Colonic mucosa (tissue), 4 donors: ENCODE data around the gene SIAH2. TPM values are rescaled to one million over a fixed set of nuclear protein-coding genes. Genes with fewer than 3 reads are reported as not detected.
A peak's percentile ranks its signal among the peaks of the same experiment; 100 is the strongest.

Experiments used
- DNase-seq: peaks from one replicate; pipeline ENCODE4 v3.0.0-alpha.2; 2020
- H3K27ac ChIP-seq: fragments of 200-600 bp; one replicate; pipeline ENCODE4 v1.8.0; 2021
- H3K27me3 ChIP-seq: fragments of 200-600 bp; one replicate; pipeline ENCODE4 v1.8.0; 2021
- H3K36me3 ChIP-seq: fragments of 200-600 bp; one replicate; pipeline ENCODE4 v1.8.0; 2021
- H3K4me1 ChIP-seq: fragments of 200-600 bp; one replicate; pipeline ENCODE4 v1.8.0; 2021; ENCODE audit warnings: mild to moderate bottlenecking
- H3K4me3 ChIP-seq: fragments of 200-600 bp; one replicate; pipeline ENCODE4 v1.8.0; 2021
- H3K9ac ChIP-seq, 2 donors: one replicate each; pipeline ENCODE4 v1.7.0; 2013; ENCODE audit warnings: control low read depth in 2 of 2, low read depth in 2 of 2, low read length in 2 of 2
- H3K9me3 ChIP-seq: fragments of 200-600 bp; one replicate; pipeline ENCODE4 v1.8.0; 2021
- intact Hi-C: fragments of 100-400 bp; cut with DNase I; formaldehyde crosslinking; loops from one replicate; pipeline ENCODE4 v1.14.1; 2022
- total RNA-seq, 2 donors: library from RNA; stranded (reverse); fragmentation: NEBNext Ultra II Directional in 1 of 2; extraction: Animal tissue kit (Norgen Biotek cat#: 25700) in 1 of 2; gene quantifications; one replicate each; pipeline ENCODE4 v1.2.1, GENCODE V29; 2021
- TF ChIP-seq, protein P1 (sequence below): fragments of 200-600 bp; IDR thresholded peaks from one replicate; pipeline ENCODE4 v1.8.0; 2022; ENCODE audit warnings: antibody characterized with exemption, mild to moderate bottlenecking
- donor health status: healthy.
- donor health status: DM: no; HTN: no; CAD: no.
- donor health status: DM: no; HTN: no; CAD: no.

SIAH2 gene
- total RNA-seq, 2 donors from 2014 or later = 27.9 to 33.8 TPM

DNA sequence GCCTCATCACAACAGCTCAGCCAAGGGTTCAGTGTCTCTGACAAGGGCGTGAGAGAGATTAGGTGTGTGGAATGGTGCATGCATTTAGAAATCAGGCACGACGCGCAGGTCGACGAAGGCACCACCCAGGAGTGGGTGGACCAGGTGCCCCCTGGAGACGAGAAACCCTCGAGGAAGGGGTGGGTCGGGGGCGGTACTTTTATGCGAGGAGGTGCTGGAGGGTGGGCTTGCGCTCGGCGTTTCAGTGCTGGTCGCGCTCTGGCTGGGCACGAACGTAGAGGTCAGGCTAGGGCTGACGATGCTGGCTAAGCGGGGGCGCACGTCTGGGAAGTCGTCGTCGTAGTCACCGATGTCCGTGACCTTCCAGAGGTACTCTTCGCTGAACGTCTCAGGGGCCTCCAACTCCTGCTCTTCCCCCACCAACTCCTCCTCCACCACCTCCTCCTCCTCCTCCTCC is 59.6 kb downstream of the SIAH2 start:
- peak overlapping the region; percentile 56 for H3K4me3 ChIP-seq
- H3K9me3 ChIP-seq = no peaks in the 10 kb centered on the region
- peak overlapping the region; percentile 63 for H3K27ac ChIP-seq
- H3K36me3 ChIP-seq = no peaks in the 10 kb centered on the region
- peaks cover 3% of the 10 kb centered on the region for H3K4me1 ChIP-seq
- peak overlapping the region; percentile 81 to 85 for H3K9ac ChIP-seq
- peak; percentile 55 for DNase-seq
- intact Hi-C loops = loop anchor here (10.0 kb wide), 2 partner anchors 99 to 159 kb away; partner anchors contain the start of genes EIF2A, SELENOT and SERP1
- no peaks in the 10 kb centered on the region for H3K27me3 ChIP-seq
- TF ChIP-seq, protein P1, sequence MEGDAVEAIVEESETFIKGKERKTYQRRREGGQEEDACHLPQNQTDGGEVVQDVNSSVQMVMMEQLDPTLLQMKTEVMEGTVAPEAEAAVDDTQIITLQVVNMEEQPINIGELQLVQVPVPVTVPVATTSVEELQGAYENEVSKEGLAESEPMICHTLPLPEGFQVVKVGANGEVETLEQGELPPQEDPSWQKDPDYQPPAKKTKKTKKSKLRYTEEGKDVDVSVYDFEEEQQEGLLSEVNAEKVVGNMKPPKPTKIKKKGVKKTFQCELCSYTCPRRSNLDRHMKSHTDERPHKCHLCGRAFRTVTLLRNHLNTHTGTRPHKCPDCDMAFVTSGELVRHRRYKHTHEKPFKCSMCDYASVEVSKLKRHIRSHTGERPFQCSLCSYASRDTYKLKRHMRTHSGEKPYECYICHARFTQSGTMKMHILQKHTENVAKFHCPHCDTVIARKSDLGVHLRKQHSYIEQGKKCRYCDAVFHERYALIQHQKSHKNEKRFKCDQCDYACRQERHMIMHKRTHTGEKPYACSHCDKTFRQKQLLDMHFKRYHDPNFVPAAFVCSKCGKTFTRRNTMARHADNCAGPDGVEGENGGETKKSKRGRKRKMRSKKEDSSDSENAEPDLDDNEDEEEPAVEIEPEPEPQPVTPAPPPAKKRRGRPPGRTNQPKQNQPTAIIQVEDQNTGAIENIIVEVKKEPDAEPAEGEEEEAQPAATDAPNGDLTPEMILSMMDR = no peak

DNA sequence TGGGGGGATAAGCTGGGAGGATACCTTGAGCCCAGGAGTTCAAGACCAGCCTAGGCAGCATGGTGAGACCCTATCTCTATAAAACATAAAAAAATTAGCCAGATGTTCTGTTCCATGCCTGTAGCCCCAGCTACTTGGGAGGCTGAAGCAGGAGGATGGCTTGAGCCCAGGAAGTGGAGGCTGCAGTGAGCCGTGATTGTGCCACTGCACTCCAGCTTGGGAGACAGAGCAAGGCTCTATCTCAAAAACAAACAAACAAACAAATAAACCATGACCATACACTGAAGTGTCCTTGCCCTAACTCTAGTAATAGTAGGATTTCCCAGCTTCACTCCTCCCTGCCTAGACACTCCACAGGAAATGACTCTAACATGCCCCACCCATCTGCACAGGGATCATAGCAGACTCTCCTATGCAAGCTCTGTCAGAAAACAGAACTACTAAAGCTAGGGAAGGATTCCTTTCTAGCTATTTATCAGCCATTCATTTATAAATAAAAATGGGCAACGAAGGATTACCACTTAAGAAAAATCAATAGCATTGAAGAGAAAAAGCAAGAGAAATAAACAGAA is 63.8 kb downstream of the SIAH2 start:
- no peaks in the 10 kb centered on the region for H3K4me1 ChIP-seq
- TF ChIP-seq, protein P1 = no peak
- no peak overlapping the region for H3K27ac ChIP-seq
- DNase-seq = no peak
- H3K9ac ChIP-seq = no peak overlapping the region
- H3K36me3 ChIP-seq = no peaks in the 10 kb centered on the region
- H3K27me3 ChIP-seq = no peaks in the 10 kb centered on the region
- H3K4me3 ChIP-seq = no peak overlapping the region
- intact Hi-C loops = no loop called here
- H3K9me3 ChIP-seq = no peaks in the 10 kb centered on the region

DNA sequence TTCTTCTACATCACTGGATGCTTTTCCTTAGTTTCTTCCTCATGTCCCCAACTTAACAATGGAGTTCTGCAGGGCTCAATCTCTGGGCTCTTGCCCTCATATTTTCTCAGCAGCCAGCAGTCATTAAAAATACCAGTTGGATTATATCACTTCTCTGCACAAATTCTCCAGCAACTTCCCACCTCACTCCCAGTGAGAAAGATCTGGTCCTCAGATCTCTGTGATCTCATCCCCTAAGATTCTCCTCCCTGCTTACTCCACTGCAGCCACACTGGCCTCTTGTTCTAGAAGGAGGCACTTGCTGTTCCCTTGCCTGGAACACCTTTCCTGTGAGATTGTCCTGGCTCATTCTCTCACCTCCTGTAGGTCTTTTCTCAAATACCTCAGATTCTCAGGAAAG is 65.3 kb downstream of the SIAH2 start:
- no peaks in the 10 kb centered on the region for H3K9me3 ChIP-seq
- no peaks in the 10 kb centered on the region for H3K36me3 ChIP-seq
- no peak for DNase-seq
- TF ChIP-seq, protein P1 = no peak
- H3K9ac ChIP-seq = no peak overlapping the region
- H3K4me3 ChIP-seq = no peak overlapping the region
- H3K4me1 ChIP-seq = no peaks in the 10 kb centered on the region
- H3K27me3 ChIP-seq = no peaks in the 10 kb centered on the region
- no peak overlapping the region for H3K27ac ChIP-seq
- intact Hi-C loops = no loop called here

DNA sequence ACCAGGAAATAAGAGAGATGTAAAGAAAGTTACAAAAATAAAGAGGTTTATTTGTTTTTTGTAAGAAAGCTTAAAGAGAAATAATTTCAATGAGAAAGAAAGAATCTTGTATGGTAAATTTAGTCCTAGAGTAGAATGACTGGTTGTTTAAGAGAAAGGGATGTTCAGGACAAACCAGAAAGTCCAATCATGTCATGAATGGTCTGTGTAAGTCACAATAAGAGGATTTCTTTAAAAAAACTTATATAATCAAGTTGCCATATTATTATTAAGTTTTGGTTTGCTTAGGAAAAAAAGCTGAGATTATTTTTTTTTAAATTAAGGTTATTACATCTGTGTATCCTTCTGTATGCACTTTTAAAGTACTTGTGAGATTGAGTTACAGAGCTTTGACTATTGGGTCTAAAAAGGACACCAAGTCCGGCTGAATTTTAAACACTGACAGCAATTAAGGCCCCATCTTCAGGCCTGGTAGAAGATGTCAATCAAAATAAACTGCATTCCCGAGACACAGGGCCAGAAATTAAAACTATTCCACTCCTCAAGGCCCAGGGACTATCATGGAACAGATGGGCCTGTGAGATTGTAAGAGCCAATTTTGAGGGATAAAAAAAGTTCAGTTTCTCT is 71.4 kb downstream of the SIAH2 start:
- intact Hi-C loops = no loop called here
- Histone ChIP-seq H3K9ac (no peak overlapping the region), H3K4me1 (no peaks in the 10 kb centered on the region), H3K27me3 (no peaks in the 10 kb centered on the region), H3K27ac (no peak overlapping the region), H3K36me3 (no peaks in the 10 kb centered on the region), H3K9me3 (no peaks in the 10 kb centered on the region), H3K4me3 (no peak overlapping the region)
- DNase-seq = no peak
- TF ChIP-seq, protein P1 = no peak

Other genes starting within 250 kb of the SIAH2 start
- gene SERP1, start 216.7 kb downstream of the SIAH2 start, total RNA-seq = 100 to 1,000 TPM; 113 to 153 TPM
- gene EIF2A, start 216.4 kb downstream of the SIAH2 start, total RNA-seq = 10 to 100 TPM; 77.2 to 81.9 TPM
- gene SELENOT, start 159.8 kb downstream of the SIAH2 start, total RNA-seq = 100 to 1,000 TPM; 114 to 117 TPM
- not detected for gene ERICH6, start 59.2 kb downstream of the SIAH2 start, total RNA-seq
- not detected for gene MINDY4B, start 142.3 kb upstream of the SIAH2 start, total RNA-seq
- not detected for gene CLRN1, start 209.6 kb upstream of the SIAH2 start, total RNA-seq